ENCODE results near the gene RUNX1.

RUNX1 gene

GRCh38 chr21:35077466-35077865, 28.4 kb upstream of the RUNX1 start:
- Mint-ChIP-seq H3K4me3 (no peak overlapping the region), H3K27me3 (peaks cover 10% of the 10 kb centered on the region), H3K9me3 (peaks cover 2% of the 10 kb centered on the region), H3K4me1 (no peaks in the 10 kb centered on the region), H3K36me3 (peaks cover 3% of the 10 kb centered on the region), H3K27ac (no peak overlapping the region)
- ATAC-seq (ENCODE audit: low read depth): no peak
- DNase-seq (ENCODE audit: low spot score in 2 of 2): no peak

GRCh38 chr21:35075546-35075945, 26.4 kb upstream of the RUNX1 start:
- Mint-ChIP-seq H3K9me3 (peaks cover 2% of the 10 kb centered on the region), H3K4me1 (no peaks in the 10 kb centered on the region), H3K27ac (no peak overlapping the region), H3K27me3 (peaks cover 7% of the 10 kb centered on the region), H3K4me3 (no peak overlapping the region), H3K36me3 (peaks cover 3% of the 10 kb centered on the region)
- DNase-seq (ENCODE audit: low spot score in 2 of 2) (no peak), ATAC-seq (ENCODE audit: low read depth) (no peak)

GRCh38 chr21:35072960-35073359, 23.9 kb upstream of the RUNX1 start:
- ATAC-seq (ENCODE audit: low read depth) (no peak), DNase-seq (ENCODE audit: low spot score in 2 of 2) (no peak)
- peaks cover 7% of the 10 kb centered on the region for H3K27me3 Mint-ChIP-seq
- no peak overlapping the region for H3K27ac Mint-ChIP-seq
- no peaks in the 10 kb centered on the region for H3K4me1 Mint-ChIP-seq
- H3K4me3 Mint-ChIP-seq: no peak overlapping the region
- peaks cover 2% of the 10 kb centered on the region for H3K9me3 Mint-ChIP-seq
- peaks cover 3% of the 10 kb centered on the region for H3K36me3 Mint-ChIP-seq

- no peaks in the 10 kb centered on the region for H3K4me1 Mint-ChIP-seq
- H3K9me3 Mint-ChIP-seq: peaks cover 2% of the 10 kb centered on the region
- no peak overlapping the region for H3K27ac Mint-ChIP-seq
- ATAC-seq (ENCODE audit: low read depth) (no peak), DNase-seq (ENCODE audit: low spot score in 2 of 2) (no peak)
- H3K36me3 Mint-ChIP-seq: peaks cover 3% of the 10 kb centered on the region
- peaks cover 7% of the 10 kb centered on the region for H3K27me3 Mint-ChIP-seq
- no peak overlapping the region for H3K4me3 Mint-ChIP-seq
Observed at GRCh38 chr21:35072557-35072956, 23.5 kb upstream of the RUNX1 start.

GRCh38 chr21:35071347-35071746, 22.2 kb upstream of the RUNX1 start:
- Mint-ChIP-seq H3K4me1 (no peaks in the 10 kb centered on the region), H3K27me3 (peaks cover 10% of the 10 kb centered on the region), H3K4me3 (no peak overlapping the region), H3K9me3 (peaks cover 2% of the 10 kb centered on the region), H3K36me3 (peaks cover 3% of the 10 kb centered on the region), H3K27ac (no peak overlapping the region)
- DNase-seq (ENCODE audit: low spot score in 2 of 2): no peak
- ATAC-seq (ENCODE audit: low read depth): no peak

GRCh38 chr21:35070436-35070835, 21.3 kb upstream of the RUNX1 start:
- H3K27me3 Mint-ChIP-seq: peaks cover 13% of the 10 kb centered on the region
- no peak overlapping the region for H3K4me3 Mint-ChIP-seq
- H3K4me1 Mint-ChIP-seq: no peaks in the 10 kb centered on the region
- H3K27ac Mint-ChIP-seq: no peak overlapping the region
- peaks cover 3% of the 10 kb centered on the region for H3K36me3 Mint-ChIP-seq
- peaks cover 2% of the 10 kb centered on the region for H3K9me3 Mint-ChIP-seq
- ATAC-seq (ENCODE audit: low read depth) (no peak), DNase-seq (ENCODE audit: low spot score in 2 of 2) (no peak)

- peaks cover 18% of the 10 kb centered on the region for H3K27me3 Mint-ChIP-seq
- no peaks in the 10 kb centered on the region for H3K36me3 Mint-ChIP-seq
- H3K4me3 Mint-ChIP-seq: no peak overlapping the region
- H3K9me3 Mint-ChIP-seq: no peaks in the 10 kb centered on the region
- no peak overlapping the region for H3K27ac Mint-ChIP-seq
- no peak for DNase-seq (ENCODE audit: low spot score in 2 of 2)
- ATAC-seq (ENCODE audit: low read depth): no peak
- H3K4me1 Mint-ChIP-seq: no peaks in the 10 kb centered on the region
Observed at GRCh38 chr21:35066824-35067223, 17.7 kb upstream of the RUNX1 start.

GRCh38 chr21:35063428-35064172, 14.5 kb upstream of the RUNX1 start:
- DNase-seq (ENCODE audit: low spot score in 2 of 2): no peak
- no peaks in the 10 kb centered on the region for H3K4me1 Mint-ChIP-seq
- H3K4me3 Mint-ChIP-seq: no peak overlapping the region
- ATAC-seq (ENCODE audit: low read depth): no peak
- H3K27ac Mint-ChIP-seq: no peak overlapping the region
- no peaks in the 10 kb centered on the region for H3K36me3 Mint-ChIP-seq
- H3K9me3 Mint-ChIP-seq: no peaks in the 10 kb centered on the region
- peaks cover 17% of the 10 kb centered on the region for H3K27me3 Mint-ChIP-seq

- Mint-ChIP-seq H3K36me3 (no peaks in the 10 kb centered on the region), H3K27ac (no peak overlapping the region), H3K9me3 (no peaks in the 10 kb centered on the region), H3K4me3 (no peak overlapping the region), H3K4me1 (peaks cover 3% of the 10 kb centered on the region), H3K27me3 (peaks cover 19% of the 10 kb centered on the region)
- DNase-seq (ENCODE audit: low spot score in 2 of 2): no peak
- ATAC-seq (ENCODE audit: low read depth): no peak
Observed at GRCh38 chr21:35062016-35062415, 12.9 kb upstream of the RUNX1 start.

- no peak overlapping the region for H3K27ac Mint-ChIP-seq
- no peaks in the 10 kb centered on the region for H3K36me3 Mint-ChIP-seq
- no peaks in the 10 kb centered on the region for H3K9me3 Mint-ChIP-seq
- H3K4me1 Mint-ChIP-seq: peaks cover 6% of the 10 kb centered on the region
- no peak overlapping the region for H3K4me3 Mint-ChIP-seq
- ATAC-seq (ENCODE audit: low read depth) (no peak), DNase-seq (ENCODE audit: low spot score in 2 of 2) (no peak)
- H3K27me3 Mint-ChIP-seq: peaks cover 13% of the 10 kb centered on the region
Observed at GRCh38 chr21:35059742-35060141, 10.6 kb upstream of the RUNX1 start.

- Mint-ChIP-seq H3K4me3 (no peak overlapping the region), H3K27ac (no peak overlapping the region), H3K4me1 (peaks cover 6% of the 10 kb centered on the region), H3K36me3 (no peaks in the 10 kb centered on the region), H3K27me3 (peaks cover 8% of the 10 kb centered on the region), H3K9me3 (no peaks in the 10 kb centered on the region)
- ATAC-seq (ENCODE audit: low read depth) (no peak), DNase-seq (ENCODE audit: low spot score in 2 of 2) (no peak)
Observed at GRCh38 chr21:35058058-35058457, 9.0 kb upstream of the RUNX1 start.

- DNase-seq (ENCODE audit: low spot score in 2 of 2): no peak
- ATAC-seq (ENCODE audit: low read depth): no peak
- Mint-ChIP-seq H3K36me3 (no peaks in the 10 kb centered on the region), H3K27me3 (peaks cover 7% of the 10 kb centered on the region), H3K9me3 (no peaks in the 10 kb centered on the region), H3K27ac (no peak overlapping the region), H3K4me3 (no peak overlapping the region), H3K4me1 (peaks cover 6% of the 10 kb centered on the region)
Observed at GRCh38 chr21:35057428-35057827, 8.3 kb upstream of the RUNX1 start.

GRCh38 chr21:35053356-35054096, 4.4 kb upstream of the RUNX1 start:
- no peaks in the 10 kb centered on the region for H3K9me3 Mint-ChIP-seq
- no peak for ATAC-seq (ENCODE audit: low read depth)
- H3K4me3 Mint-ChIP-seq: no peak overlapping the region

GRCh38 chr21:35052801-35053200, 3.7 kb upstream of the RUNX1 start:
- Mint-ChIP-seq H3K4me3 (no peak overlapping the region), H3K27me3 (peaks cover 2% of the 10 kb centered on the region), H3K36me3 (no peaks in the 10 kb centered on the region), H3K27ac (no peak overlapping the region), H3K9me3 (no peaks in the 10 kb centered on the region), H3K4me1 (peaks cover 34% of the 10 kb centered on the region)
- no peak for ATAC-seq (ENCODE audit: low read depth)
- DNase-seq (ENCODE audit: low spot score in 2 of 2): no peak

More at GRCh38 chr21:35053356-35054096, 4.4 kb upstream of the RUNX1 start:
- Mint-ChIP-seq H3K36me3 (no peaks in the 10 kb centered on the region), H3K27me3 (peaks cover 2% of the 10 kb centered on the region), H3K4me1 (peaks cover 29% of the 10 kb centered on the region), H3K27ac (no peak overlapping the region)
- DNase-seq (ENCODE audit: low spot score in 2 of 2): no peak
